Rectal smooth muscle tissue (tissue), 1 donor: ENCODE measurements around the gene PDCD1.
"Not testable (repeated sequence)": the region's sequence is repeated elsewhere in the genome, so short reads cannot be mapped to it uniquely, and the experiment has no call there.

ENCODE experiments used
- H3K27ac ChIP-seq: one replicate; pipeline ENCODE4 v1.7.0; 2013; ENCODE audit warnings: low read depth, low read length, inconsistent platforms
- H3K27me3 ChIP-seq: one replicate; pipeline ENCODE4 v1.7.0; 2013; ENCODE audit warnings: low read length; ENCODE audit not compliant: control insufficient read depth, insufficient read depth
- H3K36me3 ChIP-seq: one replicate; pipeline ENCODE4 v1.7.0; 2013; ENCODE audit warnings: low read length; ENCODE audit not compliant: control insufficient read depth, insufficient read depth
- H3K4me1 ChIP-seq: one replicate; pipeline ENCODE4 v1.7.0; 2013; ENCODE audit warnings: low read length; ENCODE audit not compliant: control insufficient read depth, insufficient read depth
- H3K4me3 ChIP-seq: one replicate; pipeline ENCODE4 v1.7.0; 2013; ENCODE audit warnings: low read length
- H3K9ac ChIP-seq: one replicate; pipeline ENCODE4 v1.7.0; 2013; ENCODE audit warnings: low read length

Gene PDCD1

GRCh38 chr2:241810307-241811200, 48.1 kb downstream of the PDCD1 start:
- H3K36me3 ChIP-seq, result no peaks in the 10 kb centered on the region
- no peak overlapping the region for H3K9ac ChIP-seq
- H3K4me1 ChIP-seq, result no peaks in the 10 kb centered on the region
- H3K27ac ChIP-seq, result no peak overlapping the region
- H3K4me3 ChIP-seq, result no peak overlapping the region
- no peaks in the 10 kb centered on the region for H3K27me3 ChIP-seq

GRCh38 chr2:241809383-241810306, 49.0 kb downstream of the PDCD1 start:
- peaks cover 3% of the 10 kb centered on the region for H3K4me1 ChIP-seq

GRCh38 chr2:241808721-241809382, 49.8 kb downstream of the PDCD1 start, which contains the start of gene NEU4:
Gene NEU4, plus strand, starts transcription at chr2:241809193. Its CDS starts 5,292 bp downstream, at chr2:241814485.
- Histone ChIP-seq H3K4me3 (peak within 1 kb of the TSS; percentile 21), H3K27me3 (peaks cover 9% of the 10 kb centered on the region), H3K36me3 (no peaks in the 10 kb centered on the region), H3K27ac (no peak within 1 kb of the TSS), H3K9ac (no peak within 1 kb of the TSS), H3K4me1 (peaks cover 3% of the 10 kb centered on the region)

More at GRCh38 chr2:241809383-241810306, 49.0 kb downstream of the PDCD1 start:
- Histone ChIP-seq H3K4me3 (peak overlapping the region; percentile 20), H3K27me3 (peaks cover 3% of the 10 kb centered on the region), H3K27ac (no peak overlapping the region), H3K36me3 (no peaks in the 10 kb centered on the region), H3K9ac (no peak overlapping the region)

GRCh38 chr2:241808051-241808720, 50.5 kb downstream of the PDCD1 start:
- Histone ChIP-seq H3K4me1 (peaks cover 3% of the 10 kb centered on the region), H3K9ac (no peak overlapping the region), H3K27me3 (peaks cover 9% of the 10 kb centered on the region), H3K27ac (no peak overlapping the region), H3K4me3 (peak overlapping the region; percentile 21), H3K36me3 (no peaks in the 10 kb centered on the region)

- not testable (repeated sequence) for H3K4me3 ChIP-seq, H3K4me1 ChIP-seq, H3K9ac ChIP-seq, H3K27ac ChIP-seq, H3K36me3 ChIP-seq, H3K27me3 ChIP-seq
Measured at GRCh38 chr2:241806217-241806616, 52.5 kb downstream of the PDCD1 start.

- peaks cover 9% of the 10 kb centered on the region for H3K27me3 ChIP-seq
- H3K4me1 ChIP-seq, result peaks cover 3% of the 10 kb centered on the region
- no peak overlapping the region for H3K27ac ChIP-seq
- no peak overlapping the region for H3K9ac ChIP-seq
- peak overlapping the region; percentile 61 for H3K4me3 ChIP-seq
- H3K36me3 ChIP-seq, result no peaks in the 10 kb centered on the region
Measured at GRCh38 chr2:241804326-241805229, 54.1 kb downstream of the PDCD1 start.

- H3K27me3 ChIP-seq, result peaks cover 9% of the 10 kb centered on the region
- H3K4me3 ChIP-seq, result peak overlapping the region; percentile 61
- no peak overlapping the region for H3K9ac ChIP-seq
- peaks cover 3% of the 10 kb centered on the region for H3K4me1 ChIP-seq
- no peaks in the 10 kb centered on the region for H3K36me3 ChIP-seq
- no peak overlapping the region for H3K27ac ChIP-seq
Measured at GRCh38 chr2:241803387-241804325, 55.0 kb downstream of the PDCD1 start.

GRCh38 chr2:241802421-241803318, 56.0 kb downstream of the PDCD1 start:
- Histone ChIP-seq H3K27me3 (peaks cover 9% of the 10 kb centered on the region), H3K36me3 (no peaks in the 10 kb centered on the region), H3K4me3 (peak overlapping the region; percentile 15), H3K4me1 (peaks cover 3% of the 10 kb centered on the region), H3K27ac (no peak overlapping the region), H3K9ac (no peak overlapping the region)

- Histone ChIP-seq H3K4me1 (peaks cover 3% of the 10 kb centered on the region), H3K9ac (no peak overlapping the region), H3K27me3 (peaks cover 9% of the 10 kb centered on the region), H3K27ac (no peak overlapping the region), H3K4me3 (no peak overlapping the region), H3K36me3 (no peaks in the 10 kb centered on the region)
Measured at GRCh38 chr2:241801611-241802420, 56.9 kb downstream of the PDCD1 start.
